HG03175 (cell line): ENCODE data around the gene NPIPA7.
"Not testable (repeated sequence)": the region's sequence is repeated elsewhere in the genome, so short reads cannot be mapped to it uniquely, and the experiment has no call there.

Source experiments
- ATAC-seq: cut with Tn5 transposase; IDR thresholded peaks from one replicate; pipeline ENCODE4 v1.9.1; 2021; ENCODE audit warnings: mild to moderate bottlenecking, moderate library complexity; ENCODE audit not compliant: unreplicated experiment

NPIPA7 gene

GRCh38 chr16:16378840-16379239, at the start of gene NPIPA7:
NPIPA7 (plus strand) TSS chr16:16379140; CDS start chr16:16379245, 105 bp downstream.
- not testable (repeated sequence) for ATAC-seq

DNA sequence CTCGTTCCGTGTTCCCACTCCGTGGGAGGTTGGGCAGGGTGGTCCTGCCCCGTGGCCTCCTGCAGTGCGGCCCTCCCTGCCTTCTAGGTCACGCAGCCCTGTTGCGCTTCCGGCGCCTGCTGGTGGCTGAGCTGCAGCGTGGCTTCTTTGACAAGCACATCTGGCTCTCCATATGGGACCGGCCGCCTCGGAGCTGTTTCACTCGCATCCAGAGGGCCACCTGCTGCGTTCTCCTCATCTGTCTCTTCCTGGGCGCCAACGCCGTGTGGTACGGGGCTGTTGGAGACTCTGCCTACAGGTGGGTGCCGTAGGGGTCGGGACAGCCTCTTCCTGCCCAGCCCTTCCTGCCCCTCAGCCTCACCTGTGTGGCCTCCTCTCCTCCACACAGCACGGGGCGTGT, 47.5 kb upstream of the NPIPA7 start:
- not testable (repeated sequence) for ATAC-seq

DNA sequence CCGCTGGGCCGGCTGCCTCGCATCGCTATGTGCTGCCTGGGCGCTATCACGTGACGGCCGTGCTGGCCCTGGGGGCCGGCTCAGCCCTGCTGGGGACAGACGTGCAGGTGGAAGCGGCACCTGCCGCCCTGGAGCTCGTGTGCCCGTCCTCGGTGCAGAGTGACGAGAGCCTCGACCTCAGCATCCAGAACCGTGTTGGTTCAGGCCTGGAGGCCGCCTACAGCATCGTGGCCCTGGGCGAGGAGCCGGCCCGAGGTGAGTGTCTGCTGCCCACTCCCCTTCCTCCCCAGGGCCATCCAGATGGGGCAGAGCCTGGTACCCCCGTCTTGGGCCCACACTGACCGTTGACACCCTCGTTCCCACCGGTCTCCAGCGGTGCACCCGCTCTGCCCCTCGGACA, 21.4 kb upstream of the NPIPA7 start:
- not testable (repeated sequence) for ATAC-seq

- not testable (repeated sequence) for ATAC-seq
These were observed 20.2 kb upstream of the NPIPA7 start for GRCh38 chr16:16358539-16359240.

GRCh38 chr16:16363595-16363994, 15.3 kb upstream of the NPIPA7 start:
- not testable (repeated sequence) for ATAC-seq

- ATAC-seq, result not testable (repeated sequence)
These were observed 14.8 kb upstream of the NPIPA7 start for GRCh38 chr16:16364100-16364499.

GRCh38 chr16:16364701-16365100, 14.2 kb upstream of the NPIPA7 start:
- ATAC-seq, result not testable (repeated sequence)

DNA sequence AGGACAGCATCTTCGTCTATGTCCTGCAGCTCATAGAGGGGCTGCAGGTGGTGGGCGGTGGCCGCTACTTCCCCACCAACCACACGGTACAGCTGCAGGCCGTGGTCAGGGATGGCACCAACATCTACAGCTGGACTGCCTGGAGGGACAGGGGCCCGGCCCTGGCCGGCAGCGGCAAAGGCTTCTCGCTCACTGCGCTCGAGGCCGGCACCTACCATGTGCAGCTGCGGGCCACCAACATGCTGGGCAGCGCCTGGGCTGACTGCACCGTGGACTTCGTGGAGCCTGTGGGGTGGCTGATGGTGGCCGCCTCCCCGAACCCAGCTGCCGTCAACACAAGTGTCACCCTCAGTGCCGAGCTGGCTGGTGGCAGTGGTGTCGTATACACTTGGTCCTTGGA, 13.6 kb upstream of the NPIPA7 start:
- not testable (repeated sequence) for ATAC-seq

DNA sequence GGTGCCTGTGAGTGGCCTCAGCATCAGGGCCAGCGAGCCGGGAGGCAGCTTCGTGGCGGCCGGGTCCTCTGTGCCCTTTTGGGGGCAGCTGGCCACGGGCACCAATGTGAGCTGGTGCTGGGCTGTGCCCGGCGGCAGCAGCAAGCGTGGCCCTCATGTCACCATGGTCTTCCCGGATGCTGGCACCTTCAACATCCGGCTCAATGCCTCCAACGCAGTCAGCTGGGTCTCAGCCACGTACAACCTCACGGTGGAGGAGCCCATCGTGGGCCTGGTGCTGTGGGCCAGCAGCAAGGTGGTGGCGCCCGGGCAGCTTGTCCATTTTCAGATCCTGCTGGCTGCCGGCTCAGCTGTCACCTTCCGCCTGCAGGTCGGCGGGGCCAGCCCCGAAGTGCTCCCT, 13.1 kb upstream of the NPIPA7 start:
- ATAC-seq, result not testable (repeated sequence)

DNA sequence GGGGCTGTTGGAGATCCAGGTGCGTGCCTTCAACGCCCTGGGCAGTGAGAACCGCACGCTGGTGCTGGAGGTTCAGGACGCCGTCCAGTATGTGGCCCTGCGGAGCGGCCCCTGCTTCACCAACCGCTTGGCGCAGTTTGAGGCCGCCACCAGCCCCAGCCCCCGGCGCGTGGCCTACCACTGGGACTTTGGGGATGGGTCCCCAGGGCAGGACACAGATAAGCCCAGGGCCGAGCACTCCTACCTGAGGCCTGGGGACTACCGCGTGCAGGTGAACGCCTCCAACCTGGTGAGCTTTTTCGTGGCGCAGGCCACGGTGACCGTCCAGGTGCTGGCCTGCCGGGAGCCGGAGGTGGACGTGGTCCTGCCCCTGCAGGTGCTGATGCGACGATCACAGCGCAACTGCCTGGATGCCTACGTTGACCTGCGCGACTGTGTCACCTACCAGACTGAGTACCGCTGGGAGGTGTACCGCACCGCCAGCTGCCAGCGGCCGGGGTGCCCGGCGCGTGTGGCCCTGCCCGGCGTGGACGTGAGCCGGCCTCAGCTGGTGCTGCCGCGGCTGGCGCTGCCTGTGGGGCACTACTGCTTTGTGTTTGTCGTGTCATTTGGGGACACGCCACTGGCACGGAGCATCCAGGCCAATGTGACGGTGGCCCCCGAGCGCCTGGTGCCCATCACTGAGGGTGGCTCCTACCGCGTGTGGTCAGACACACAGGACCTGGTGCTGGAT, 12.2 kb upstream of the NPIPA7 start:
- ATAC-seq, result not testable (repeated sequence)

DNA sequence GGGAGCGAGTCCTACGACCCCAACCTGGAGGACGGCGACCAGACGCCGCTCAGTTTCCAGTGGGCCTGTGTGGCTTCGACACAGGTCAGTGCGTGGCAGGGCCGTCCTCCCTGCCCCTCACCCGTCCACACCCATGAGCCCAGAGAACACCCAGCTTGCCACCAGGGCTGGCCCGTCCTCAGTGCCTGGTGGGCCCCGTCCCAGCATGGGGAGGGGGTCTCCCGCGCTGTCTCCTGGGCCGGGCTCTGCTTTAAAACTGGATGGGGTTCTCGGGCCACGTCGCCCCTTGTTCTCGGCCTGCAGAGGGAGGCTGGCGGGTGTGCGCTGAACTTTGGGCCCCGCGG, 11.7 kb upstream of the NPIPA7 start:
- not testable (repeated sequence) for ATAC-seq

GRCh38 chr16:16369081-16369856, 9.7 kb upstream of the NPIPA7 start:
- not testable (repeated sequence) for ATAC-seq

DNA sequence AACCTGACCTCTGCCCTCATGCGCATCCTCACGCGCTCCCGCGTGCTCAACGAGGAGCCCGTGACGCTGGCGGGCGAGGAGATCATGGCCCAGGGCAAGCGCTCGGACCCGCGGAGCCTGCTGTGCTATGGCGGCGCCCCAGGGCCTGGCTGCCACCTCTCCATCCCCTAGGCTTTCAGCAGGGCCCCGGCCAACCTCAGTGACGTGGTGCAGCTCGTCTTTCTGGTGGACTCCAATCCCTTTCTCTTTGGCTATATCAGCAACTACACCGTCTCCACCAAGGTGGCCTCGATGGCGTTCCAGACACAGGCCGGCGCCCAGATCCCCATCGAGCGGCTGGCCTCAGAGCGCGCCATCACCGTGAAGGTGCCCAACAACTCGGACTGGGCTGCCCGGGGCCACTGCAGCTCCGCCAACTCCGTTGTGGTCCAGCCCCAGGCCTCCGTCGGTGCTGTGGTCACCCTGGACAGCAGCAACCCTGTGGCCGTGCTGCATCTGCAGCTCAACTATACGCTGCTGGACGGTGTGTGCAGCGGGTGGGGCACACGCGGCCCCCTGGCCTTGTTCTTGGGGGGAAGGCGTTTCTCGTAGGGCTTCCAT, 7.7 kb upstream of the NPIPA7 start:
- not testable (repeated sequence) for ATAC-seq

GRCh38 chr16:16374192-16374591, 4.7 kb upstream of the NPIPA7 start:
- not testable (repeated sequence) for ATAC-seq

DNA sequence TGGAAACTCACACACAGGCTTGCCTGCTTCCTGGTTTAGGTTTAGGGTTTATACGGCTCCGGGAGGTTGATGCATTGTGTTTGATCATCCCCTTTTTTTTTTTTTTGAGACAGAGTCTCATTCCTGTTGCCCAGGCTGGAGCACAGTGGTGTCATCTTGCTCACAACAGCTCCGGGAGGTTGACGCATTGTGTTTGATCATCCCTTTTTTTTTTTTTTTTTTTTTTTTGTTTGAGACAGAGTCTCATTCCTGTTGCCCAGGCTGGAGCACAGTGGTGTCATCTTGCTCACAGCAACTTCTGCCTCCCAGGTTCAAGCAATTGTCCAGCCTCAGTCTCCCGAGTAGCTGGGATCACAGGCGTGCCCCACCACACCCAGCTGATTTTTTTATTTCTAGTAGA, 20.7 kb downstream of the NPIPA7 start:
- ATAC-seq, result not testable (repeated sequence)

GRCh38 chr16:16402333-16402732, 23.4 kb downstream of the NPIPA7 start:
- ATAC-seq, result not testable (repeated sequence)

GRCh38 chr16:16404283-16404682, 25.3 kb downstream of the NPIPA7 start:
- ATAC-seq, result not testable (repeated sequence)

DNA sequence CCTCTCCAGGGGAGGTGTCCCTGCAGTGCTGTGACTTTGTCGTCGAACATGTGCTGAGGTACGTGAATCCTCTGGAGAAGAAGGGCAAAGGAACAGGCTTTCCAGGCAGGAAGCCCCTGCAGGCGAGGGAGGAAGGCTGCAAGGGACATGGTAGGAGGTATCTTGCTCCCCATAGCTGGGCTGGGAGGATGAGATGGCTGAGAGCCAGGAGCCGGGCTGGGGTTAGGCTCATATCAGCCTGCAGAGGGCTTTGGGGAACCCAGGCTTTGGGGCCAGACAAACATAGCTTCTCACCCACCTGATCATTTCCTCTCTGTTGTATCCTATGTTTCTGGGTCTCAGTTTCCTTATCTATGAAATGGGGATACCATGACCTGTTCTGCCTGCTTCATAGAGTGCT, 26.5 kb downstream of the NPIPA7 start:
- ATAC-seq, result not testable (repeated sequence)

GRCh38 chr16:16408430-16408829, 29.5 kb downstream of the NPIPA7 start:
- not testable (repeated sequence) for ATAC-seq

DNA sequence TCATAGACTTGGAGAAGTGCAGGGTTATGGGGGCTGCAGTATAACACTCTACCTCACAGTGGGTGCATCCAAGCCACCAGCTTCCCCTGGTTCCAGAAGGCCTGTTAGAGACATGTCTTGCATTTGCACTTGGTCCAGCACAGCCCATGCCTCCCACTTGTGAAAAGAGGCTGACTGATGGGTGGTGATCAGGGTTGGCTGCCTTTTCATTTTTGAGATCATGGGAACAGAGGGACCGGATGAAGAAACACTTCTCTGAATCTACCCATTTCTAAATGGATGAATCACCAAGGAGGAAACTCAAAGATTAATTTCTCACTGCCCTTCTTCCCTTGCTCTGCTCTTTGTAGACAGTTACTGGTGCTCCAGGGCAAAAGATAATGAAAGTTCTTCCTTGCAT, 34.8 kb downstream of the NPIPA7 start:
- not testable (repeated sequence) for ATAC-seq

GRCh38 chr16:16417071-16417470, 38.1 kb downstream of the NPIPA7 start:
- not testable (repeated sequence) for ATAC-seq
